GOT3 (cell line): ENCODE results near the gene TSPAN18.
A peak's percentile ranks its signal among the peaks of the same experiment; 100 is the strongest.

ENCODE experiments used
- DNase-seq: peaks from one replicate; lab custom pipeline; 2025; ENCODE audit warnings: mixed read lengths; lab: John Stamatoyannopoulos, UW

TSPAN18 gene

GRCh38 chr11:44942029-44942955 lies 215.5 kb downstream of the TSPAN18 start:
- no peak for DNase-seq

- DNase-seq = no peak
Observed at GRCh38 chr11:44943118-44943517, 216.4 kb downstream of the TSPAN18 start.

GRCh38 chr11:44943696-44944095 lies 216.9 kb downstream of the TSPAN18 start:
- DNase-seq = no peak

- no peak for DNase-seq
Observed at GRCh38 chr11:44944181-44944852, 217.6 kb downstream of the TSPAN18 start.

- no peak for DNase-seq
Observed at GRCh38 chr11:44944853-44945235, 218.1 kb downstream of the TSPAN18 start.

- DNase-seq = no peak
Observed at GRCh38 chr11:44945666-44946065, 218.9 kb downstream of the TSPAN18 start.

- no peak for DNase-seq
Observed at GRCh38 chr11:44946263-44946662, 219.5 kb downstream of the TSPAN18 start.

GRCh38 chr11:44947114-44947513 lies 220.4 kb downstream of the TSPAN18 start:
- DNase-seq = no peak

GRCh38 chr11:44948155-44948554 lies 221.4 kb downstream of the TSPAN18 start:
- no peak for DNase-seq

GRCh38 chr11:44949160-44950030 lies 222.6 kb downstream of the TSPAN18 start:
- no peak for DNase-seq

GRCh38 chr11:44950031-44950624 lies 223.4 kb downstream of the TSPAN18 start:
- DNase-seq = no peak

GRCh38 chr11:44950625-44951476 lies 224.1 kb downstream of the TSPAN18 start, which contains the start of gene TP53I11:
TSS of gene TP53I11 (minus strand) at chr11:44950883. CDS start at chr11:44938335, 12,548 bp downstream.
- peak; percentile 26 for DNase-seq

GRCh38 chr11:44952082-44952481 lies 225.3 kb downstream of the TSPAN18 start:
- DNase-seq = no peak

GRCh38 chr11:44952500-44953260 lies 225.9 kb downstream of the TSPAN18 start:
- no peak for DNase-seq

- no peak for DNase-seq
Observed at GRCh38 chr11:44954051-44954906, 227.5 kb downstream of the TSPAN18 start.

GRCh38 chr11:44955015-44955738 lies 228.4 kb downstream of the TSPAN18 start:
- DNase-seq = no peak

- no peak for DNase-seq
Observed at GRCh38 chr11:44957040-44957515, 230.3 kb downstream of the TSPAN18 start.
